Measurements from ENCODE around the gene HLA-DOB. TPM values are rescaled to one million over a fixed set of nuclear protein-coding genes. Genes with fewer than 3 reads are reported as not detected.
A peak's percentile ranks its signal among the peaks of the same experiment; 100 is the strongest.

The HLA-DOB gene
- total RNA-seq, 1 experiment from 2014 or later, result not detected

DNA sequence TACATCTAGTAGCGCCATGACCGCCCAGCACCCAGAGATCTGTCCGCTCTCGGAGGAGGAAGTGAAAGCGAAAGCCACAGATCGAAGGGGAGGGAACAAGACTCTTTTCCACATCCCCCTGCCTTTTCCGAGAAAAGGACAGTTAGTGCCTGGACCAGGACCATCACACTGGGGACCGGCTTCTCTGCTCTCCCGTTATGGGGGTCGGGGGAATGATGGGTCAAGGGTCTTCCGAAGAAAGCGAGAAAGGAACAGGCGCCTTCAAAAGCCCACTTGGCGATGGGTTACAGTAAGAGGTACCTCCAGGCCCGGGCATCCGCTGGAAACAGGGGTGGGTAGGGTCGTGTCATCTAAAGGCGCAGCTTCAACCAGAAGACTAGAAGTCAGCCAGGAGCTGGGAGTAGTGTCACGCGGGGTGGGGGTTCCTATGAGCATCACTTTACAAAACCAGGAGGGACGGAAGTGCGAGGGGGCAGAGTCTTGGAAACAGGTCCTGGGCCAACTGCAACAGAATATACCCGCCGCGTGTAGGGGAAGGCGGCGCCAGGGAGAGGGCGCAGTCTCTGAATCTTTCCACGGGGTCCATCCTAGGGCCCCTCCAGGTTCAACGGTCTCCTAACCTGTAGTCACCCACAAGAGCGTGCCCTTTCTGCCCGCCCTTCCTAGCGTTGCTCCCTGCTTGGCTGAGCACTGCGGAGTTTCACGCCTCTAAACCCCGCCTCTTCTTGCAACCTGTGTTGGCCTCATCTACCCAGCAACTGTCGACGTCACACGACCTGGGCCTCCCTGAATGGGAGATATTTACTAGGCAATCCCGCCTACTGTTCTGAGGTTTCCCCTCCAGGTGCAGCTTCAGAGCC is 27.4 kb upstream of the HLA-DOB start, which contains the start of gene PSMB8:
Gene PSMB8 (minus strand): TSS at position 69 of the 860 bp plus-strand sequence. CDS start 51 bp downstream, at position 18.
- peak; percentile 91 for DNase-seq (ENCODE audit: low read depth)

GRCh38 chr6:32843331-32843978 is 26.7 kb upstream of the HLA-DOB start:
- no peak for DNase-seq (ENCODE audit: low read depth)

GRCh38 chr6:32842690-32843089 is 25.9 kb upstream of the HLA-DOB start:
- DNase-seq (ENCODE audit: low read depth), result no peak

DNA sequence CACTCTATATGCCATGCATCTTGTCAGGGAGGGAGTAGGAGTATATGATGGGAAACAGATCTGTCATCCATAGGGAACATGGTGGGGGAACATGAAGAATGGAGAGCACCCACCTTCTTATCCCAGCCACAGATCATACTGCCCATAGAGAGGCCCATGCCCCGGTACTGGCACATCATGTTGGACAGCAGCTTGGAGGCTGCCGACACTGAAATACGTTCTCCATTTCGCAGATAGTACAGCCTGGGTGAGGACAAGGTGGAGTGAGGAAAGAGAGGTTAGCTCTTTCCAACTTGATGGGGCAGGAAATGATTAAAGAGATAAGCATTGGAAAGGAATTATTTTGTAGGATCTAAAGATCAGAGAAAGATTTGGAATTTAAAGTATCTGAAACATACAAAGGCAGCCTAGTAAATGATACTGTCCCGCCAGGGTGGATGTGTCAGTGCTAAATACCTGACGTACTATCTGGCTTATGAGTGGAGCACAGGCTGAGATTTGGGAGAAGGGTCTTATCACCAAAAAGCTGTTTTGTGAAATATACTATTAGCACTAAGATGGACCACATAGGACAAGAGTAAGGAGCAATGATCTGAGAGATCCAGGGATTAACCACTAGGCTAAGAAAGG is 25.3 kb upstream of the HLA-DOB start:
- no peak for DNase-seq (ENCODE audit: low read depth)

DNA sequence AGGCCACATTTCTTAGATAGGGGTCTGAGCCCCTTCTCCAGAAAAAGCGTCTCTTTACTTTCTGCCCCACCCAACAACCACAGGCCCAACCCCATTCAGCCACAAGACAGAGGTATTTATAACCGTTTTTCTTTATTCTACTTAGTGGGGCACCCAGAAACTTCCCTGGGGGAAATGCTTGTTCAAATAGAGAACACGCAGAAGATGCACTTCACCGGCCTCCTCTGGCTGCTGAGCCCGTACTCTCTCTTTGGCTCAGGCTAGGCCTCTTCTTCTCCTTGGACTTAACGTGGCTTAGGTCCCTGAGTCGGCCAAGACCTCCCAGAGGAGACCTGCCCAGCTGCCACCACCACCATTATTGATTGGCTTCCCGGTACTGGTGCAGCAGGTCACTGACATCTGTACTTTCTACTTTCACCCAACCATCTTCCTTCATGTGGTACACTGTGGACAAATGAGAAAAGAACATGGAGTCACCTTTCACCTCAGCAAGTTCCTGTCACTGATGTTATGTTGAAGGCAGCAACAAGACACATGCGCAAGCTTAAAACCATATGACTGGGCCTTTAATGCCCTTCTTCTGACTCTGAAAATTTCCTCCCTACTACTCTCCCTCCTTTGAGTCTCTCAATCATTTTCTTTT is 23.9 kb upstream of the HLA-DOB start:
- no peak for DNase-seq (ENCODE audit: low read depth)

DNA sequence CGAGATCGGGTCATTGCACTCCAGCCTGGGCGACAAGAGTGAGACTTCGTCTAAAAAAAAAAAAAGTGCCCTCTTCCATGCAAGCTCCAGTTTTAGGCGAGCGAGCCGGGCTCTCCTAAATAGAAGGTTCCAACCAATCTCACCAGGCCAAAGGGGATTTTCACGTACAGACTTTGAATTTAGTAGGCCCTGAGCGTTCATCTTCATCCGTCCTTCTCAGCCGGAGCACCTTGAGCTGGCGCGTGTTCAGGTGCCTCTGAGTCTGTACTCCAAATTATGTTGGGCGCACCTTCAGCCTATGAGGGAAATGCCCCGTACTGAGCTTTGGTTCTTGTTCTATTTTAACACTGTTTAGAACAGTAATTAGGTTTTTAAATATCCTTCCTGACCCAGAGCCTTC is 22.6 kb upstream of the HLA-DOB start:
- no peak for DNase-seq (ENCODE audit: low read depth)

DNA sequence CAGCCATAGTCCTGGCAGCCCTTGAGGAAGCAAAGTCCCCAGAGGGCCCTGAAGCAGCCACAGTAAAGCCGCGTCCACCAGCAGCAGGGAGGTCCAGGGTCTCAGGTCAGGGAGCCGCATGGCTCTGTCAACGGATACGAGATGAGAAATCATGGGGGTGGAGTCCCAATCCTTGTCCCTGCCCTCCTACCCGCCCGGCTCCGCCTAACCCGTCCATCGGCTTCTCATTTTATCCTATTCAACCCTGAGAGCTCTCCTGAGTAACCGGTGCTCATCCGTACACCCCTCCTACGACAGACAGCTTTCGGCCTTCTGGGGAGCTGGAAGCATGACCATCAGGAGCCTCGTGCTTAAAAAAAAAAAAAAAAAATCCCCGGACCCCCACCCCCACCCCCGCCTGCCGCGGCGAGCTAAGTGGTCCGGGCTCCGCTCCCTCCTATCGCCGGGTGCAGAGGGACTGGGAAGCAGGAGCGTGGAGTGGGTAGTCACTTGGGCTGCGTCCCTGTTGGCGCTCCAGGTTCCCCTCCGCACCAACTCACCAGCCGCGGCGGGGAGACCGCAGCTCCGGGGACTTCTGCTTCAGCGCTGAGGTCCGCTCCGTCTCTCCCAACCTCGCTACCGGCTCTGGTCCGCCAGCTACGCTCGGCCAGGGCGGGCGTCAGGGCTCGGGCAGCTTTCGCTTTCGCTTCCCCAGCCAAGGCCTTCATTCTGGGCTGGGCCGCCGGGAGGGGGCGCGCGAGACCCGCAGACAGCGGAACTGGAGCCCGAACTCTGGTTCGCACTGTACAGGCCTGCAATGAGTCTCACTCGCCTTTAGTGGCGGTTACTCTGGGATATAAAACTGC is 21.5 kb upstream of the HLA-DOB start, which contains the start of gene TAP2:
Gene TAP2 (minus strand): TSS at position 626 of the 845 bp plus-strand sequence. CDS start 506 bp downstream, at position 120.
- peak; percentile 92 for DNase-seq (ENCODE audit: low read depth)

DNA sequence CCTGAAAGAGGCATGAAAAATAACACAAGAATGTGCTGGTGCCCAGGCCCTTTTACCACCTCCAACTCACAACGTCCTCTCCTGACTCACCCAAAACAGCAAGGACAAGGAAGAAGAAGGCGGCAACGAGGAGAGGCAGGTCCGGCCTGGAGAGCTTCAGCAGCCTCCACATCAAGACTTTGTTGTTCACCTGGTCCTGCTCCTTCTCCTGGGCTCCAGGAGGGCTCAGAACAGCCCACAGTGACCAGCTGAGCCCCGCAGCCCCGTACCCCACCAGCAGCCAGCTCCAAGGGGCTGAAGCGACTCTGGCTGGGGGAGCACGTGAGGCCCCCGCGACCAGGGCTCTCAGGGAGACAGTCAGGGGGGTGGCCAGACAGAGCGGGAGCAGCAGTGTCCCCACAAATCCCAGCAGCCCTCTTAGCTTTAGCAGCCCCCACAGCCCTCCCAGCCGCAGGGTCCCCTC is 20.9 kb upstream of the HLA-DOB start:
- no peak for DNase-seq (ENCODE audit: low read depth)

DNA sequence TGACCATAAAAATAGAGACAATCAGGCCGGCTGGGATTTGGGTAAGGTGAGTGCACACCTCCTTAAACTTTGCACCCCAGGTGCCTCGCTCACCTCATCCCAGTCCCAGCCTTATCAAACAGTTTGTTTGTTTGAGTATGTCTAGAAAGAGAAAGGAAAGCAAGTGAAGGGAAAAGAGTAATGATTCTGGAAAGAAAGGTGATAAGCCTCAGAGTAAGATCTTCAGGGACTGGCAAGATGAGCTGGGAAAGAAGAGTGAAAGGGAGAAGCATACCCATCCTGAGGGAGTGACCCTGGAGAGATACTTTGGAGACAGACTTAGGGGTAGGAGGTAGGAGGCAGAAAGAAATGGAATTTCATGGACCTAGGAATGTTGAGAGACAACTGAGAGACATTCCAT is 20.1 kb upstream of the HLA-DOB start:
- DNase-seq (ENCODE audit: low read depth), result no peak

DNA sequence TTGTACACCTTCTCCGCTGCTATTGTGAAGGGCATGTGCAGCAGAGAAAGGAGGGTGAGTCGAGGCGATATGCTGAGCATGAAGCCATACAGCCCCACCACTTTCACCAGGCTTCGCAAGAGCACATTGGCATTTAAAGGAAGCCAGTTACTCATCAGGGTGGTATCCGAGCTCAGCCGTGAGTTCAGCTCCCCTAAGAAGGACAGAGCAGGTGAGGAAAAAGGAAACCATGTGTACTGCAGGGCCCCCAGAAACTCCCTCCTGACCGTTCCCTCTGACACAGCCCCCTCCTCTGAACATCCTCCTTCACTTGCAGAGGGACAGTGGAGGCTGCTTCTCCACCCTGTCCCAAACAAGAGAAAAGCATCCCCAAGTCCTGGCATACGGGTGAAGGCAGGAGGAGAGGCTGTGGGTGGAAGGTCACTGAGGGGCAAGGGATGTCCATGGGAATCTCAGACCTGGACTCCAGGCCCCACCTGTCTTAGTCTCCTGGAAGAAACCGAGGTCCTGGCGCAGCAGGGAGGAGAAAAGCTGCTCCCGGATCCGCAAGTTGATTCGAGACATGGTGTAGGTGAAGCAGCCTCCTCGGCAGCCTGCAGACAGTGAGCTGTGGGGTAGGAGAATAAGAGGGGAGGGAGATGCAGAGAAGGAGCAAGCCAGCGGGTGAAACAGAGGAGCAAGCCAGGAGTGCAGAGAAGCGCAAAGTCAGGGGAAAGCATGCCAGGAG is 18.5 kb upstream of the HLA-DOB start:
- DNase-seq (ENCODE audit: low read depth), result no peak

DNA sequence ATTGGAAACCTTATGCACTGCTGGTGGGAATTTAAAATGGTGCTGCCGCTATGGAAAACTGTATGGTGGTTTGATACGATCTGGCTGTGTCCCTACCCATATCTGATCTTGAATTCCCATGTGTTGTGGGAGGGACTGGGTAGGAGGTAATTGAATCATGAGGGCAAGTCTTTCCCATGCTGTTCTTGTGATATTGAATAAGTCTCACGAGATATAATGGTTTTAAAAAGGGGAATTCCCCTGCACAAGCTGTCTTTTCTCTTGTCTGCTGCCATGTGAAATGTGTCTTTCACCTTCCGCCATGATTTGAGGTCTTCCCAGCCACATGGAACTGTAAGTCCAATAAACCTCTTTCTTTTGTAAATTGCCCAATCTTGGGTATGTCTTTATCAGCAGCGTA is 16.9 kb upstream of the HLA-DOB start:
- DNase-seq (ENCODE audit: low read depth), result no peak

- no peak for DNase-seq (ENCODE audit: low read depth)
Observed at GRCh38 chr6:32832535-32832934, 15.7 kb upstream of the HLA-DOB start.

GRCh38 chr6:32830936-32831335 is 14.1 kb upstream of the HLA-DOB start:
- DNase-seq (ENCODE audit: low read depth), result no peak

GRCh38 chr6:32830017-32830416 is 13.2 kb upstream of the HLA-DOB start:
- DNase-seq (ENCODE audit: low read depth), result no peak

GRCh38 chr6:32829495-32829894 is 12.7 kb upstream of the HLA-DOB start:
- DNase-seq (ENCODE audit: low read depth), result no peak

- no peak for DNase-seq (ENCODE audit: low read depth)
Observed at GRCh38 chr6:32827025-32827424, 10.2 kb upstream of the HLA-DOB start.

DNA sequence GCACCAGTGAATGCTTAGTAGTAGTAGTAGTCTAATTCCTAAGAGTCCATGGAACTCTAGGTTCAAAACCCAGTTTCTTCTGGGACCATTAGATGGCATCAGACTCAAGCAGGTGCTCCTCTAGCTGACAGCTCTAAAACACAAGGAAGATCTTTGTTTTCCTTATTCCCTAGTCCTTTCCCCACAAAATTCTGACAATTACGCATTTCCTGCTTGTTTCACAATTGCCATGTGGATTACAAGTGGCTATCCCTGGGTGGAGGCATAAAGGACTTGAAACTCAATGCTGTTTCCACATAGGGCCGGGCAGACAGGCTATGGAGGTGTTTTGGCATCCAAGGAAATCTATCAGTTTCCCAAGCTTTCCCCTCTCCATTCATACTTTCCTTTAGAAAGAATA is 9.2 kb upstream of the HLA-DOB start:
- DNase-seq (ENCODE audit: low read depth), result peak; percentile 72

GRCh38 chr6:32819729-32820128 is 2.9 kb upstream of the HLA-DOB start:
- DNase-seq (ENCODE audit: low read depth), result peak; percentile 98

GRCh38 chr6:32818867-32819266 is 2.1 kb upstream of the HLA-DOB start:
- DNase-seq (ENCODE audit: low read depth), result no peak

DNA sequence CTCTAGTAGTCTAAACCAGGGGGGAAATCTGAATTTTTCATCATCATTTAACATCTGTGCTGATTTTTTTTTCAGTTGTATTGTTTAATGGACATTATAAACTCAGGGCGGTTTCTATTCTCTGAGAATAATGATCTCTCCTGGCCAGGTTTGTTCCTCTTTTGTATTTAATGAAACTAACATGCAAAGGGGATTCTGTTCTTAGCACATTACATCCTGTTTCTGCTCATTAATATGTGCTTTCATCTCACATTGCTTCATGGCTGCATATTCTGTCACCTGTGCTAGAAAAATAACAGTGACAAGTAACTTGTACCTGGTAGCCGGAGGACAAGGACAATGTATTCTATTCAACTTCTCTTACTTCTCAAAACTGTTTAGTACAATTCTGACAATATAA is 806 bp downstream of the HLA-DOB start:
- DNase-seq (ENCODE audit: low read depth), result no peak

All from LHCN-M2 (cell line).